ENCODE measurements around the gene USP50.

DNA sequence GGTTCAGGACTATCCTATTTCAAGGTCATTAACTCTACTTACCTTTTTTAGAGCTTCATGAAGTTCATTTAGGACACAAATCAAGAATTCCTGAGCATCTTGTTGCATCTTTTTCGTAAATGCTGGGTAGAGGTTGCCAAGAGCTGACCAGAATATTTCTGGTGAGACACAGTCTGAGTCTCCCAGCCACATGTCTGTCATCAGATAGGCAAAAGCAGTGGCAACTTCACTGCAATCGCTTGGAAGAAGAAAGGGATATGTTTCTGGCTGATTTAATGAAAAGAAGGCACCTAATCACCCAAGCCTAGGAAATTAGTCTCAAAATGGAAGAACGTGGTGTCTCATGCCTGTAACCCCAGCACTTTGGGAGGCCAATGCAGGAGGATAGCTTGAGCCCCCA is 2.9 kb downstream of the USP50 start:
- TF ChIP-seq PPARA (CRISPR knock-in tag; IDR thresholded peaks at IDR 0.05; ENCODE audit: borderline replicate concordance) (no peak), CSDC2 (CRISPR knock-in tag; IDR thresholded peaks at IDR 0.05) (no peak), ZFP3 (CRISPR knock-in tag; IDR thresholded peaks at IDR 0.05) (no peak), ZNF565 (CRISPR knock-in tag; conservative IDR thresholded peaks at IDR 0.05; ENCODE audit: low read depth) (no peak), TOX (CRISPR knock-in tag; IDR thresholded peaks at IDR 0.05; ENCODE audit: borderline replicate concordance) (no peak), ZNF8 (CRISPR knock-in tag; IDR thresholded peaks at IDR 0.05) (no peak), RARB (CRISPR knock-in tag; IDR thresholded peaks at IDR 0.05) (no peak), ZC3H10 (CRISPR knock-in tag; IDR thresholded peaks at IDR 0.05) (no peak), ARNTL (CRISPR knock-in tag; IDR thresholded peaks at IDR 0.05; ENCODE audit: borderline replicate concordance, low read depth) (no peak)
- TF ChIP-seq, protein P1, sequence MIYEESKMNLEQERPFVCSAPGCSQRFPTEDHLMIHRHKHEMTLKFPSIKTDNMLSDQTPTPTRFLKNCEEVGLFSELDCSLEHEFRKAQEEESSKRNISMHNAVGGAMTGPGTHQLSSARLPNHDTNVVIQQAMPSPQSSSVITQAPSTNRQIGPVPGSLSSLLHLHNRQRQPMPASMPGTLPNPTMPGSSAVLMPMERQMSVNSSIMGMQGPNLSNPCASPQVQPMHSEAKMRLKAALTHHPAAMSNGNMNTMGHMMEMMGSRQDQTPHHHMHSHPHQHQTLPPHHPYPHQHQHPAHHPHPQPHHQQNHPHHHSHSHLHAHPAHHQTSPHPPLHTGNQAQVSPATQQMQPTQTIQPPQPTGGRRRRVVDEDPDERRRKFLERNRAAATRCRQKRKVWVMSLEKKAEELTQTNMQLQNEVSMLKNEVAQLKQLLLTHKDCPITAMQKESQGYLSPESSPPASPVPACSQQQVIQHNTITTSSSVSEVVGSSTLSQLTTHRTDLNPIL (CRISPR knock-in tag; IDR thresholded peaks at IDR 0.05; ENCODE audit: low read depth) = no peak
